Measurements from ENCODE around the gene MR1. TPM values are rescaled to one million over a fixed set of nuclear protein-coding genes. Genes with fewer than 3 reads are reported as not detected.

The MR1 gene
- total and polyA plus RNA-seq, 2 of the 13 experiments (the other 11 are each of a cell fraction or from before 2014, with no cell fraction given), result 7.7 to 10.4 TPM

GRCh38 chr1:181092883-181093458, 59.2 kb downstream of the MR1 start (continued):
- TF ChIP-seq CBX2 (IDR thresholded peaks at IDR 0.05; ENCODE audit: low read depth, low read length) (no peak), CBX2 (CRISPR knock-in tag; IDR thresholded peaks at IDR 0.05; ENCODE audit: low read depth) (no peak), NFIC (IDR thresholded peaks at IDR 0.05; ENCODE audit: low read length) (peak; percentile 33; the same call in 1 of the 2 replicates), FOXA1 (IDR thresholded peaks at IDR 0.05) (peak; percentile 73), FOXA1 (CRISPR knock-in tag; IDR thresholded peaks at IDR 0.05) (peak; percentile 86), AHDC1 (CRISPR knock-in tag; IDR thresholded peaks at IDR 0.05; ENCODE audit: borderline replicate concordance) (peak; percentile 88; the same call in 1 of the 2 replicates), SNAPC2 (CRISPR knock-in tag; IDR thresholded peaks at IDR 0.05) (0 out of 2 replicates have a peak, but pooled peaks have one; percentile 55), FOXP4 (CRISPR knock-in tag; IDR thresholded peaks at IDR 0.05) (peak; percentile 60; the same call in 1 of the 2 replicates), KDM6A (CRISPR knock-in tag; IDR thresholded peaks at IDR 0.05; ENCODE audit: low read depth) (peak; percentile 66), ZSCAN20 (CRISPR knock-in tag; IDR thresholded peaks at IDR 0.05; ENCODE audit: borderline replicate concordance) (no peak), FOXK2 (IDR thresholded peaks at IDR 0.05) (peak; percentile 53; the same call in 1 of the 2 replicates), SOX5 (CRISPR knock-in tag; IDR thresholded peaks at IDR 0.05; ENCODE audit: borderline replicate concordance) (peak; percentile 84; the same call in 1 of the 2 replicates), SOX13 (IDR thresholded peaks at IDR 0.05) (no peak), SOX13 (CRISPR knock-in tag; conservative IDR thresholded peaks at IDR 0.05 in 1 of 2, IDR thresholded peaks at IDR 0.05 in 1 of 2) (peak in 1 of 2 experiments; percentile 87; a peak in 2 of 4 replicates), ZNF609 (CRISPR knock-in tag; IDR thresholded peaks at IDR 0.05; ENCODE audit: borderline replicate concordance) (peak; percentile 49; the same call in 1 of the 2 replicates)
